HG02870 (cell line): ENCODE data around the gene SUGP1.

Experiments used
- ATAC-seq: cut with Tn5 transposase; IDR thresholded peaks from one replicate; pipeline ENCODE4 v1.9.1; 2021; ENCODE audit warnings: mild to moderate bottlenecking, moderate library complexity; ENCODE audit not compliant: unreplicated experiment

Gene SUGP1

GRCh38 chr19:19342086-19343015 is 22.0 kb upstream of the SUGP1 start:
- ATAC-seq: no peak

GRCh38 chr19:19341026-19341425 is 20.7 kb upstream of the SUGP1 start:
- ATAC-seq: no peak

GRCh38 chr19:19338082-19338481 is 17.8 kb upstream of the SUGP1 start:
- ATAC-seq: no peak

- ATAC-seq: no peak
These were observed 16.8 kb upstream of the SUGP1 start for GRCh38 chr19:19337120-19337519.

DNA sequence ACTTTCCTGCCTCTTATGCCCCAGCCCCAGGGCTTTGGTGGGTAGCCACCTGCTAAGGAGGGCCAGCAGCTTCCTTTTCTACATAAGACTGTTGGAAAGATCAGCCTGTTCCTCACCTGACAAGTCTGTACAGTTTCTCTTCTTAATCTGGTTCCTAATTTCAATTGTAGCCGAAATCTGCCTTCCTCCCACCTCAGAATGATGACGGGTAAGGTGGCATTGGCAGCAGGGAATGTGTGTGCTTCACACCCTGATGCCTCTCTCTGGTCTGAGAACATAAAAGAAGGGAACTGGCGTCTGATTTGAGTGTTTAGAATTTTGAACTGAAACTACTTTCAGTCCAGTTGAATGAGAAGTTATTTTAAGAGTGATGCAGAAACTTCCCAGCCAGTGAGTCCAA is 16.3 kb upstream of the SUGP1 start:
- no peak for ATAC-seq

DNA sequence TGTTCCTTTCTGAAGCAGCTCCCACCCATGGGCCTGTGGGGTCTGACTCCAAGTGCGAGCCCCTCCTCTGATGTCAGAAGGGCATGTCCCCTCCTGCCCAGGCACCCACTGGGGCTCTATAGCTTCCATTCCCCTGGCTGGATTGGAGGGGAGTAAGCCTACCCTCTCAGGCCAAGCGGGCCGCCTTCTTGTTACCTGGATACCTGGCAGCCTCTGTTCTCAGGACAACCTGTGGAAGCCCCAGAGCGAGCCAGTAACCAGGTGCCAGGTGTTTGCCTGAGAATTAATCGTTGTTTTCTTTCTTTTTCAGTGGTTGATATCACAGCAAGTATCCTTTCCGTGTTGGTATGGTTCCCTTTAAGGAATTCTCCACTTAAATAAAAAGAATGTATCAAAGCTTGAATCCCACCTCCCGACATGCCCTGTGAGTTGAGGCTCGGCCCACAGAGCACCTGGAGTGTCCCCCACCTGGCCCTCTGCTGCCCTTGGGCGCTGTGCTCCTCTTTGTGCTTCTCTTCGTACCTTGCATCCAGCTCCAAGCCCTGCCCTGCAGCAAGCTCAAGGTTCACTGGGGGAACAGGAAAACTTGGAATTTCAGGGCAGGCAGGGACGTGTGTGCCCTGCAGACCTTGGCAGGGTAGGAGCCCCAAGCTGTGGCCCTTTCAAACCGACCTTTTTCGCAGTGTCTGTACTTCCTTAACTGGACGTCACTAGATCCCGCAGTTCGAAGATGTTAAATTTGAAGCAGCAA is 15.3 kb upstream of the SUGP1 start:
- ATAC-seq: no peak

DNA sequence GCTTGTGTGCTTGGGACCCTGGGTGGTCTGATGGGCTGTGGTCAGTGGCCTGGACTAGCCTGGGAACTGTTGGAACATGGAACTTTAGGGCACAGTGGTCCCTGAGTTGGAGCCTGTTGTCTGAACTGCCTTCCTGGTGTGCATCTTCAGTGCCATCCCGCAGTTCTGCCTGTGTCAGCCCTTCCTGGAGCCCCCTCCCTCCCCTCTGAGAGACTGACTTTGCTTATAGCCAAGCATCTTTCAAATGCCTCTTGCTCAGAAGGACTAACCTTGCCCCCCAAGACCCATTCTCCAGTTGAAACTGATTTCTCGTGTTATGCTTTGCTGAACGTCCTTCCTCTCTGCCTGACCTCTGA is 14.7 kb upstream of the SUGP1 start:
- no peak for ATAC-seq

DNA sequence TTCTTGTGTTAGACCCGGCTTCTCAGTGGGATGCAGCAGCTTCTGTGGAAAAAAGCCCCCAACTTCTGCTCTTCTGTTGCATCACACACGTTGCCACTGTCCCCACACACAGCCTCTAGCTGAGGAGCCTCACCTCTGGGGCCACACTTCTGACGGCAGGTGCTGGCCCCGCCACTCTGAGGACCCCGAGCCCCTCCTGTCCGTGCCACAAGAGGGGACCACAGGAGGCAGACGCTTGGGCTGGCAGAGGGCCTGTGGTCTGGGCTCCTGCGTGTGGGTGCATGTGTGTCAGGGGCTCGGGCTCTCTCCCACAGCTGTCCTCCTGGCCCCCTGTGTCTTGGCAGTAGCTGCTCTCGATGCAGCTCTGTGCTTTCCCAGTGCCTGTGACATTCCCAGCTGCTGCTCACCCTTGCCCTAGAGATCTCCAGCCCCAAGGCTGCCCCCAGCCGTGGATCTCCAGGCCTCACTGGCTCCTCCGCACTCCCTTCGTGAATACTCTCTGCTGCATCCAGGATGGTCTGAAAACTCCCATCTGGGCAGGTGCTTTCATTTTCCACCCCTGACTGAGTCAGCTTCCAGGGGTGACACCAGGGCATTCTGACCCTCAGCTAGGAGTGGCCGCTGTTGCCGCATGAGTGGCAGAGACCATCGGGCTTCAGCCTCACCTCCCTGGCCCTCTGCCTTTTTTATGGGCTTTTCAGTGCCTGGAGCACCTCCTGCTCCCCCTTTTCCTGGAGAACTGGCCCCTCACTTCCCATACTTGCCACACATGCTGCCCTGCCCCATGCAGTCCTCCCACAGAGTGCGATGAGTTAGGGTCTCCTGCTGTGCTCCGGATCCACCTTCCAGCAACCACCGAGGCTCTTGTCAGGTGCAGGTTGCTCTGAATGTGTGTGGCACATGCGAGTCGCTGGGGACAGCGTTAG is 14.0 kb upstream of the SUGP1 start:
- no peak for ATAC-seq

DNA sequence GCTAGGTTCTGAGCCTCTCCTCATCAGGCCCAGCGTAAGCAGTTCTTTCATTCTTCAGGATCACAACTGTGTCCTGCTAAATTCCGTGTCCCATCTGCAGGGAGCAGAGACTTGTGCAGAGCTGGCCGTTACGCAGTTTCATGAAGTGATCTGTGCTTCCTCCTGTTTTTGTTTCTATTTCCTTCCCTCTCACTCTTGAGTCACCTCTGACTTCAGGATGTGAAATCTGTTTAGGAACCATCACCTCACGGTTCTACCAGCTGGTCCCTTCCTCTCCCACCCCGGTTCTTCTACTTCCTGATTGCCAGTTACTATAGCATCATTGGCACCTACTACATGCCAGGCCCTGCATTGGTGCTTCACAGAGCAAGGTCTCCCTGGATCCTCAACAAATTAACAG is 8.8 kb upstream of the SUGP1 start:
- no peak for ATAC-seq

- no peak for ATAC-seq
These were observed 7.4 kb upstream of the SUGP1 start for GRCh38 chr19:19327672-19328071.

DNA sequence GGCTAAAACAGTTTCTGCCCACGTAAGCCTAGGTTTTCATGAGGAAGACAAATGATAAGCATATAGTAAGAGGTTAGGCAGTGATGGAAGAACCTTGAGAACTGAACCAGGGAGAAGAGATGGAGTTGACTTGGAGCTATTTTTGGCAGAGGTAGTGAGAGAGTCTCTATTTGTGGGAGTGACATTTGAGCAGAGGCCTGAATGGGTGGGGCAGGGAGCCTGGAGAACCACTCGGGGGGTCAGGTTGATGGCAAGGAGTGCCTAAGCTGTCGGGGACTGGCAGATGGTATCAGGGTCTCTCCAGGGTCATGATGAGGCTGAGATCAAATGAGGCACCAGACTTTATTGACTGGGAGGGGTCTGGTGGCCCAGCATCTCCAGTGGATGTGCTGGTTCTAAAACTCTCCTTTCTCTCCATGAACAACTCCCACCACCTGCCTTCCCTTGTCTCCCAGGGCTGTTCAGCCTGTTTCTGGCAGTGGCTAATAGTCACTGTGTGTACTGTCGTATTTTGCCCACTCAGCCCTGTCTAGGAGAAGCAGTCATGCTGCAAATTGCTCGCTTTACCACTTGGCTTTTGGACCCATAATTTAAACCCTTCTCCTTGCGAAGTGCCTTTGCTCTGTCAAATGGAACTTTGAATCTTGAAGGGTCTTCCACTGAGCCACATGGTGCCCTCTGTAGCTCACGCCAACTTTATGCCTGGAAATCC is 3.9 kb upstream of the SUGP1 start:
- no peak for ATAC-seq

- no peak for ATAC-seq
These were observed 850 bp upstream of the SUGP1 start for GRCh38 chr19:19321141-19321577.

DNA sequence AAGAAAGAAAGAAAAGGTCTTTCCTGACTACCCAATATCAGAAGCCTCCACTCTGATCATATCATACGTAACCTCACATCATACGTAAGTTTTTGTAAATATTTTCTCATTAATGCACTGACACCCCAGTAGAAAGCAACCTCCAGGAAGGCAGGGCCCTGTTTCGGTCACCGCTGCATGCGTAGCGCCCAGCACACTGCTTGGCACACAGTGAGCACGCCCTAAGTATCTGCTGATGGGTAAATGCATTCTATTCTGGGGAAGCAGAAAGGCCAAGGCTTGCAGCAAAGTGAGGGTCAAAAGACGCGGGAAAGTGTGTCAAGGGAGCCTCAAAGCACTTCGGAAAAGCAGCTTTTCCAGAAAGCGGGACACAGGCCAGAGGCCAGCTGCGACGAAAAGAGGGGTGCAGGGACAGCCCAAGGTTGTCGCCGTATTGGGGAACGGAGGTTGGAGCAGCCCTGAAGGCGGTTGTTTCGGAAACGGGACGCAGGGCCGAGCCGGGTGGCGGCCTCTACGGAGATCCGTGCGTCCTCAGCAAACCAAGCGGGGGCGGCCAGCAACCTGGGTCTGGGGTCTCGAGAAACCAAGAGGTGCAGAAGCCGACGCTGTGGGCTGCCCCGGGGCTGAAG is 463 bp downstream of the SUGP1 start:
- ATAC-seq: peak; percentile 6

GRCh38 chr19:19316082-19316481 is 4.2 kb downstream of the SUGP1 start:
- no peak for ATAC-seq

GRCh38 chr19:19315444-19315843 is 4.9 kb downstream of the SUGP1 start:
- no peak for ATAC-seq

GRCh38 chr19:19308373-19308772 is 11.9 kb downstream of the SUGP1 start:
- ATAC-seq: no peak

- ATAC-seq: no peak
These were observed 14.1 kb downstream of the SUGP1 start for GRCh38 chr19:19306191-19306590.

DNA sequence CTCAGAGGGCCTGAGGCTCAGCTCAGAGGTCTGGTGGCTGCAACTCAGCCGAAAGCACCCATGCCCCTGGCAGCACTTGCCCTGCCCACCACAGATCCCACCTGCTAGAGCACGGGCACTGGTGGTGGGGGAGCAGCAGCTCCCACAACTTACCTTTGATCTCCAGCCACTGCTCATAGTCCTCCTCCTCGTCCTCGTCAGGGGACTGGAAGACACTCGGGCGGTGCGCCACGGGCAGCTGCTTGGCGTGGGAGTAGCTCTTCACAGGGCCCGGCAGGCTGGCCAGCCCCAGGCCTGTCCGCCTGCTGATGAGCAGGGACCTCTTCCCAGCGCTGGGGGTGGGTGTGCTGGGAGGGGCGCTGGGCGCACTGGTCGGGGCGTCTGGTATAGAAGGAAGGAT is 14.6 kb downstream of the SUGP1 start:
- ATAC-seq: no peak

GRCh38 chr19:19305066-19305465 is 15.2 kb downstream of the SUGP1 start:
- no peak for ATAC-seq
